A549 (cell line): Measurements from ENCODE around the gene AP3D1. TPM values are rescaled to one million over a fixed set of nuclear protein-coding genes. Genes with fewer than 3 reads are reported as not detected.
A peak's percentile ranks its signal among the peaks of the same experiment; 100 is the strongest.
"Not testable (repeated sequence)": the region's sequence is repeated elsewhere in the genome, so short reads cannot be mapped to it uniquely, and the experiment has no call there.

ENCODE experiments used
- ATAC-seq, 2 experiments: fragments of 200-7000 bp in 1 of 2; fragments of >200 bp in 1 of 2; cut with Nextera tagmentation in 1 of 2; cut with Tn5 transposase in 1 of 2; 3 replicates each; pipeline versions ENCODE4 v1.8.0 to v1.9.1; 2018 to 2020; ENCODE audit warnings: mild to moderate bottlenecking in 1 of 2, moderate library complexity in 1 of 2
- CTCF ChIA-PET: fragments of 300-600 bp; sonication (Branson Sonifier 250); formaldehyde crosslinking; extraction: SDS; loops from one replicate; lab custom pipeline; 2021; ENCODE audit warnings: antibody characterized with exemption, inconsistent platforms; lab: Yijun Ruan, JAX
- POLR2A ChIA-PET: fragments of 350-600 bp; formaldehyde crosslinking; extraction: SDS; loops from one replicate; lab custom pipeline; 2021; ENCODE audit warnings: antibody characterized with exemption, inconsistent platforms; lab: Yijun Ruan, JAX
- DNase-seq, 2 experiments: peaks; one replicate each; pipeline versions ENCODE4 v3.0.0 to v3.0.0-alpha.2; 2011 to 2016; ENCODE audit warnings: low read depth in 1 of 2, low spot score in 1 of 2
- FAIRE-seq: peaks from 2 replicates; lab custom pipeline; 2011; peaks lifted over from hg19 to GRCh38; lab: Jason Lieb, UNC
- H3K27ac ChIP-seq, 2 experiments: fragments of >200 bp; sonication (Bioruptor Twin); formaldehyde crosslinking; 3 replicates each; pipeline ENCODE4 v1.5.1; 2016 to 2017
- H3K4me1 ChIP-seq: fragments of >200 bp; sonication (Bioruptor Twin); formaldehyde crosslinking; 3 replicates; pipeline ENCODE4 v1.6.1; 2016
- H3K4me2 ChIP-seq: fragments of >200 bp; sonication (Bioruptor Twin); formaldehyde crosslinking; 3 replicates; pipeline ENCODE4 v1.6.1; 2016
- H3K4me3 ChIP-seq: fragments of >200 bp; sonication (Bioruptor Twin); formaldehyde crosslinking; 3 replicates; pipeline ENCODE4 v1.5.1; 2016
- H3K9me3 ChIP-seq: fragments of >200 bp; sonication (Bioruptor Twin); formaldehyde crosslinking; 3 replicates; pipeline ENCODE4 v1.6.1; 2016
- CBX2 ChIP-seq: fragments of 200-600 bp; sonication (generic); IDR thresholded peaks from 2 replicates; pipeline ENCODE4 v1.6.1; 2016; ENCODE audit warnings: low read depth, mild to moderate bottlenecking, borderline replicate concordance
- CEBPB ChIP-seq, 2 experiments: fragments of >200 bp in 1 of 2; sonication (Bioruptor Twin) in 1 of 2; formaldehyde crosslinking in 1 of 2; IDR thresholded peaks; 2 replicates each; pipeline ENCODE4 v1.6.1; 2012 to 2016
- EHMT2 ChIP-seq: fragments of 200-600 bp; sonication (generic); IDR thresholded peaks from 2 replicates; pipeline ENCODE4 v1.6.1; 2016; ENCODE audit warnings: antibody characterized with exemption, low read depth, mild to moderate bottlenecking, moderate library complexity
- FOSL2 ChIP-seq, 2 experiments: fragments of 450-650 bp in 1 of 2; fragments of >200 bp in 1 of 2; sonication (Bioruptor Twin) in 1 of 2; formaldehyde crosslinking; IDR thresholded peaks; 2 replicates each; pipeline versions ENCODE4 v1.5.0 to v1.6.1; 2016 to 2020; ENCODE audit warnings: mild to moderate bottlenecking in 1 of 2, moderate library complexity in 1 of 2
- HEYL ChIP-seq: fragments of 250-450 bp; sonication (Bioruptor Pico); IDR thresholded peaks from 2 replicates; pipeline ENCODE4 v1.8.0; 2021; ENCODE audit warnings: mild to moderate bottlenecking, moderate library complexity
- HOXA7 ChIP-seq: fragments of 250-450 bp; sonication (Bioruptor Pico); IDR thresholded peaks from 2 replicates; pipeline ENCODE4 v1.5.0; 2020; ENCODE audit warnings: mild to moderate bottlenecking, moderate library complexity
- HOXB13 ChIP-seq: fragments of 250-450 bp; sonication (Bioruptor Pico); IDR thresholded peaks from 2 replicates; pipeline ENCODE4 v1.5.0; 2020; ENCODE audit warnings: low read depth, mild to moderate bottlenecking, moderate library complexity
- JUN ChIP-seq, 2 experiments: fragments of >200 bp; sonication (Bioruptor Twin); formaldehyde crosslinking; IDR thresholded peaks; 2 replicates in 1 of 2; 3 replicates in 1 of 2; pipeline ENCODE4 v1.6.1; 2016 to 2017
- JUNB ChIP-seq: fragments of >200 bp; sonication (Bioruptor Twin); formaldehyde crosslinking; IDR thresholded peaks from 2 replicates; pipeline ENCODE4 v1.6.1; 2016
- KDM5A ChIP-seq: fragments of 200-600 bp; sonication (generic); IDR thresholded peaks from 2 replicates; pipeline ENCODE4 v1.6.1; 2016; ENCODE audit warnings: antibody characterized with exemption, mild to moderate bottlenecking
- MAFK ChIP-seq: fragments of 450-650 bp; IDR thresholded peaks from 2 replicates; pipeline ENCODE4 v1.6.1; 2014; ENCODE audit not compliant: partially characterized antibody
- MYC ChIP-seq: IDR thresholded peaks from 2 replicates; pipeline ENCODE4 v1.6.1; 2012; ENCODE audit warnings: mild to moderate bottlenecking, inconsistent platforms, low read length, improper control_type of control experiment, borderline replicate concordance
- POLR2A ChIP-seq: IDR thresholded peaks from 2 replicates; pipeline ENCODE4 v1.6.1; 2012; ENCODE audit warnings: mild to moderate bottlenecking, low read length
- RARB ChIP-seq: fragments of 250-450 bp; sonication (Bioruptor Pico); IDR thresholded peaks from 2 replicates; pipeline ENCODE4 v1.8.0; 2021; ENCODE audit warnings: mild to moderate bottlenecking, moderate library complexity
- ZNF302 ChIP-seq: fragments of 250-450 bp; sonication (Bioruptor Pico); IDR thresholded peaks from 2 replicates; pipeline ENCODE4 v1.9.0; 2021; ENCODE audit warnings: inconsistent platforms, mild to moderate bottlenecking, moderate library complexity
- ZSCAN20 ChIP-seq: fragments of 250-450 bp; sonication (Bioruptor Pico); IDR thresholded peaks from 2 replicates; pipeline ENCODE4 v1.8.0; 2022; ENCODE audit warnings: mild to moderate bottlenecking, moderate library complexity
- WGBS: methylation state at CpG from one replicate; pipeline ENCODE4 v1.1.6; 2017; ENCODE audit errors: missing lambda C conversion rate; 5-methylcytosine and 5-hydroxymethylcytosine counted together
- polyA minus RNA-seq: library from RNA; depleted of rRNA, polyadenylated mRNA; stranded (reverse); fragments of >200 nt; gene quantifications from 2 replicates; pipeline ENCODE4 v1.2.3, GENCODE V29; 2011; rRNA and poly(A)+ RNA removed
- polyA plus RNA-seq, 4 experiments: library from polyadenylated mRNA; depleted of rRNA in 3 of 4; stranded (reverse); fragments of >200 nt; fragmentation: RNase III in 1 of 4; extraction: RNeasy Plus Mini Kit Qiagen cat#74134 plus additional on column Dnase treatment in 1 of 4; gene quantifications; 2 replicates in 3 of 4; 3 replicates in 1 of 4; pipeline ENCODE4 v1.2.3, GENCODE V29; 2011 to 2017
- TF ChIP-seq, protein P1 (sequence below): fragments of 250-450 bp; sonication (Bioruptor Pico); IDR thresholded peaks from 2 replicates; pipeline ENCODE4 v1.5.0; 2021; ENCODE audit warnings: mild to moderate bottlenecking, moderate library complexity, borderline replicate concordance
- TF ChIP-seq, protein P2 (sequence below): IDR thresholded peaks from 2 replicates; pipeline ENCODE4 v1.6.1; 2012
- TF ChIP-seq, protein P3 (sequence below): fragments of 450-650 bp; IDR thresholded peaks from 2 replicates; pipeline ENCODE4 v1.6.1; 2014; ENCODE audit warnings: antibody characterized with exemption
- TF ChIP-seq, protein P4 (sequence below): fragments of >200 bp; sonication (Bioruptor Twin); formaldehyde crosslinking; IDR thresholded peaks from 3 replicates; pipeline ENCODE4 v1.5.1; 2016
- TF ChIP-seq, protein P5 (sequence below): fragments of >200 bp; sonication (Bioruptor Twin); formaldehyde crosslinking; IDR thresholded peaks from 2 replicates; pipeline ENCODE4 v1.6.1; 2016

The AP3D1 gene
- polyA plus RNA-seq (2011; rRNA removed) (44.4 and 64.8 TPM in 2 replicates), polyA plus RNA-seq (2017; fragmentation: RNase III; extraction: RNeasy Plus Mini Kit Qiagen cat#74134 plus additional on column Dnase treatment) (61.0 to 67.2 TPM (median 66.9 TPM) in 3 replicates), polyA minus RNA-seq (121 and 124 TPM in 2 replicates)
- polyA plus RNA-seq (2012; cell fraction: cytosol; rRNA removed): 90.7 and 104 TPM in 2 replicates
- 176 and 178 TPM in 2 replicates for polyA plus RNA-seq (2012; cell fraction: nucleus; rRNA removed)

DNA sequence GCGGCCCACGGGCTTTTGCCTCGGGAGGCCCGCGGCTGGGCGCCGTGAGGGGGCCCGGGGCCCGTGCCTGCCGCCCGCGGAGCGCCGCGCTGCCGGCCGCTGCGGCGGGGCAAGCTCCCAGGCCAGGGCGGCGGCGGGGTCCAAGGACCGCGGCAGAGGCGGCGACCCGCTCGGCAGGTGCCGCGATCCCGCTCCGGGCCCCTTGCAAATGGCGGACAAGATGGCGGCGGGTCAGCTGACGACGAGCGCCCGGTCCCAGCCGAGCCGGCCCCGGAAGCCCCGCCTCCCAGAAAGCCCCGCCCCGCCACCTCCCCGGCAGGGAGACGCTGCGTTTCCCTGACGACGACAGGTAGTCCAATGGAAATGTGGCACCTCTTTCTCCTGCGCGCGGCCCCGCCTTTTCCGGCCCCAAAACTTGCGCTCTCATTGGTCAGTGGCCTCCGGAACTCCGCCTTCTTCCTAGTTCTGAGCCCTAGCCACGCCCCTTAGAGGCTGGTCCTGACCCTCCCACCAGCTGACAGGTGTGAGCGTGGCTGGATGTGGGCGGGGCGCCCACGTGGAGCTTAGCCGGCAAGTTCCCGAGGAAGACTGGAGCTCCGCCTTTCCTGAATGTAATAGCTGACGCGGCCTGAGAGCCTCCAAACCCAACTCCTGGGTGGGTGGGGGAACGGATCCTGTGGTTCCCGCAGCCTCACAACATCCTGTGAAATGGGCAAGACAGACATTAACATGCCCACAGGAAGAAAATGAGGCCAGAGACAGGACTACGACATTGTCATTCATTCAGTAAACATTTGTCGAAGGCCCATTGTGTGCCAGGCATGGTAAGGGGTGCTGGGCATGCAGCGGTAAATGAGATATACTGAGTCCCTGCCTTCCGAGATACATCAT lies at the start of gene AP3D1:
TSS of gene AP3D1 (minus strand) at position 228 of the 891 bp plus-strand sequence. CDS start 232 bp downstream, outside the sequence.
- WGBS: 4% methylated on average over 38 of the region's 74 CpGs
- TF ChIP-seq MYC: peak; percentile 84; the same call in 1 of the 2 replicates
- peak in 1 of 2 experiments; percentile 57; a peak in 1 of 5 replicates for TF ChIP-seq JUN (IDR thresholded peaks at IDR 0.05)
- TF ChIP-seq EHMT2: no peak
- peak; percentile 55 for TF ChIP-seq MAFK
- TF ChIP-seq, protein P1, sequence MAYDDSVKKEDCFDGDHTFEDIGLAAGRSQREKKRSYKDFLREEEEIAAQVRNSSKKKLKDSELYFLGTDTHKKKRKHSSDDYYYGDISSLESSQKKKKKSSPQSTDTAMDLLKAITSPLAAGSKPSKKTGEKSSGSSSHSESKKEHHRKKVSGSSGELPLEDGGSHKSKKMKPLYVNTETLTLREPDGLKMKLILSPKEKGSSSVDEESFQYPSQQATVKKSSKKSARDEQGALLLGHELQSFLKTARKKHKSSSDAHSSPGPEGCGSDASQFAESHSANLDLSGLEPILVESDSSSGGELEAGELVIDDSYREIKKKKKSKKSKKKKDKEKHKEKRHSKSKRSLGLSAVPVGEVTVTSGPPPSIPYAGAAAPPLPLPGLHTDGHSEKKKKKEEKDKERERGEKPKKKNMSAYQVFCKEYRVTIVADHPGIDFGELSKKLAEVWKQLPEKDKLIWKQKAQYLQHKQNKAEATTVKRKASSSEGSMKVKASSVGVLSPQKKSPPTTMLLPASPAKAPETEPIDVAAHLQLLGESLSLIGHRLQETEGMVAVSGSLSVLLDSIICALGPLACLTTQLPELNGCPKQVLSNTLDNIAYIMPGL (CRISPR knock-in tag): no peak
- TF ChIP-seq POLR2A: peak; percentile 39
- TF ChIP-seq HEYL (CRISPR knock-in tag): no peak
- TF ChIP-seq KDM5A: no peak
- TF ChIP-seq, protein P2, sequence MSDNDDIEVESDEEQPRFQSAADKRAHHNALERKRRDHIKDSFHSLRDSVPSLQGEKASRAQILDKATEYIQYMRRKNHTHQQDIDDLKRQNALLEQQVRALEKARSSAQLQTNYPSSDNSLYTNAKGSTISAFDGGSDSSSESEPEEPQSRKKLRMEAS: peak; percentile 86
- TF ChIP-seq, protein P3, sequence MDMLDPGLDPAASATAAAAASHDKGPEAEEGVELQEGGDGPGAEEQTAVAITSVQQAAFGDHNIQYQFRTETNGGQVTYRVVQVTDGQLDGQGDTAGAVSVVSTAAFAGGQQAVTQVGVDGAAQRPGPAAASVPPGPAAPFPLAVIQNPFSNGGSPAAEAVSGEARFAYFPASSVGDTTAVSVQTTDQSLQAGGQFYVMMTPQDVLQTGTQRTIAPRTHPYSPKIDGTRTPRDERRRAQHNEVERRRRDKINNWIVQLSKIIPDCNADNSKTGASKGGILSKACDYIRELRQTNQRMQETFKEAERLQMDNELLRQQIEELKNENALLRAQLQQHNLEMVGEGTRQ: peak; percentile 86
- TF ChIP-seq, all 56 proteins: peak for 6
- Histone ChIP-seq H3K27ac (peak within 1 kb of the TSS; percentile 98 to 99), H3K4me2 (peak within 1 kb of the TSS; percentile 94), H3K9me3 (no peaks in the 10 kb centered on the region), H3K4me3 (peak within 1 kb of the TSS; percentile 98), H3K4me1 (peaks cover 15% of the 10 kb centered on the region; the same call in 2 of the 3 replicates)
- ATAC-seq: peak; percentile 91 to 92
- ChIA-PET POLR2A (interaction anchor here (0.7 to 1.3 kb wide), 2 partner anchors 276 to 344 kb away, joined by 3 read pairs; no protein-coding TSS in a partner anchor), CTCF (interaction anchor here (0.8 to 1.4 kb wide), 4 partner anchors 10 to 312 kb away, joined by 3 to 4 read pairs (median 3); no protein-coding TSS in a partner anchor)
- DNase-seq: peak; percentile 93 to 99
- no peak for FAIRE-seq

DNA sequence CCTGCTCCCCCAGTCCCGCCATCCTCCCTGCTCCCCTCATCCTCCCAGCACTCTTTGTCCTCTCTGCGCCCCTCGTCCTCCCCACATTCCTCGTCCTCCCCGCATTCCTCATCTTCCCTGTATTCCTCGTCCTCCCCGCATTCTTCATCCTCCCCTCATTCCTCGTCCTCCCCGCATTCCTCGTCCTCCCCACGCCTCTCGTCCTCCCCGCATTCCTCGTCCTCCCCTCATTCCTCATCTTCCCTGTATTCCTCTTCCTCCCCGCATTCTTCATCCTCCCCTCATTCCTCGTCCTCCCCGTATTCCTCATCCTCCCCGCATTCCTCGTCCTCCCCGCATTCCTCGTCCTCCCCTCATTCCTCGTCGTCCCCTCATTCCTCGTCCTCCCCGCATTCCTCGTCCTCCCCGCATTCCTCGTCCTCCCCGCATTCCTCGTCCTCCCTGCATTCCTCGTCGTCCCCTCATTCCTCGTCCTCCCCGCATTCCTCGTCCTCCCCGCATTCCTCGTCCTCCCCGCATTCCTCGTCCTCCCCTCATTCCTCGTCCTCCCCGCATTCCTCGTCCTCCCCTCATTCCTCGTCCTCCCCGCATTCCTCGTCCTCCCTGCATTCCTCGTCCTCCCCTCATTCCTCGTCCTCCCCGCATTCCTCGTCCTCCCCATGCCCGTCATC lies 49.4 kb upstream of the AP3D1 start:
- H3K27ac ChIP-seq, H3K4me1 ChIP-seq, CTCF ChIA-PET, ATAC-seq, DNase-seq, H3K4me3 ChIP-seq, H3K9me3 ChIP-seq, H3K4me2 ChIP-seq, POLR2A ChIA-PET, FAIRE-seq: not testable (repeated sequence)
- 96% methylated on average over 34 of the region's 50 CpGs for WGBS

DNA sequence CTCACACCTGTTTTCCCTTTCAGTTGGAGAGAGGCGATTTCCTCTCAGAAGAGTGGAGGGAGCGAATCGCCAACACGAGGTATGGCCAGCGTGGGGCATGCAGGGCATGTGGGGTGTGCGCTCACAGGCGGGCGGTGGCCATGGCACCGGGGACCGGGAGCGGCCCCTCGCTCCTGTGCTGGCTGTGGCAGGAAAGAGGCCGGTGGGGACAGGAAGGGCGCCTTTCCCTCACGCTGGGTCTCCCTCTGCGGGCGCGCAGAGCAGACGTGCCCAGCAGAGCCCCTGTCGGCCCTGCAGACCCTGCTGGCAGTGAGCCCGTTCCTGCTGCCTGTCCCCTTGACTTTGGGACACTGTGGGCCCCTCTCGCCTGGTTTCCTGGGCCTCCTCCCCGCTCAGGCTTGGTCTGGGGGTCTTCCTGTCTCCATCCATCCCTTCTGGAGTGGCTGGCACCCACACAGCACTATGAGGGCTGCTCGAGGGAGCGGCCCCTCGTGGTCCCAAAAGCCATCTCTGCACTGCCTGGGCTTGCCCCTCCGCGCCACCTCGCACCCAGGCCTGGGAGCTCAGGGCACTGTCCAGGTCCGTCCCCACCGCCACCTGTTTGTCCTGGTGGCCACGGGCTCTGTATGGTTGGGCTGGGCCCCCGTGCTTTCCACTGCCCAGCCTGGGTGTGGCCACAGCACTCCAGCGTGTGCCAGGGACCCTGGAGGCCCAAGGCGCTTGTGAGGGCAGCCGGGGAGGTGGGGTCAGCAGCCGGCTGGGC lies 48.7 kb upstream of the AP3D1 start:
- ATAC-seq (no peak), DNase-seq (no peak), FAIRE-seq (no peak)
- no peaks in the 10 kb centered on the region for H3K9me3 ChIP-seq
- H3K4me3 ChIP-seq: no peak overlapping the region
- POLR2A ChIA-PET: no interaction called here
- no peaks in the 10 kb centered on the region for H3K4me1 ChIP-seq
- H3K27ac ChIP-seq: no peak overlapping the region
- CTCF ChIA-PET: interaction anchor here (0.8 to 1.3 kb wide), 3 partner anchors 9 to 36 kb away, joined by 3 to 5 read pairs (median 3); partner anchors contain the start of gene DOT1L
- TF ChIP-seq HEYL (CRISPR knock-in tag) (no peak), CEBPB (IDR thresholded peaks at IDR 0.05) (no peak), CBX2 (no peak), FOSL2 (IDR thresholded peaks at IDR 0.05) (no peak), FOSL2 (CRISPR knock-in tag; IDR thresholded peaks at IDR 0.05) (no peak), RARB (CRISPR knock-in tag) (no peak), HOXB13 (CRISPR knock-in tag) (no peak), ZNF302 (CRISPR knock-in tag) (no peak), HOXA7 (CRISPR knock-in tag) (no peak), MYC (no peak), ZSCAN20 (CRISPR knock-in tag) (no peak), JUNB (no peak)
- TF ChIP-seq, protein P4, sequence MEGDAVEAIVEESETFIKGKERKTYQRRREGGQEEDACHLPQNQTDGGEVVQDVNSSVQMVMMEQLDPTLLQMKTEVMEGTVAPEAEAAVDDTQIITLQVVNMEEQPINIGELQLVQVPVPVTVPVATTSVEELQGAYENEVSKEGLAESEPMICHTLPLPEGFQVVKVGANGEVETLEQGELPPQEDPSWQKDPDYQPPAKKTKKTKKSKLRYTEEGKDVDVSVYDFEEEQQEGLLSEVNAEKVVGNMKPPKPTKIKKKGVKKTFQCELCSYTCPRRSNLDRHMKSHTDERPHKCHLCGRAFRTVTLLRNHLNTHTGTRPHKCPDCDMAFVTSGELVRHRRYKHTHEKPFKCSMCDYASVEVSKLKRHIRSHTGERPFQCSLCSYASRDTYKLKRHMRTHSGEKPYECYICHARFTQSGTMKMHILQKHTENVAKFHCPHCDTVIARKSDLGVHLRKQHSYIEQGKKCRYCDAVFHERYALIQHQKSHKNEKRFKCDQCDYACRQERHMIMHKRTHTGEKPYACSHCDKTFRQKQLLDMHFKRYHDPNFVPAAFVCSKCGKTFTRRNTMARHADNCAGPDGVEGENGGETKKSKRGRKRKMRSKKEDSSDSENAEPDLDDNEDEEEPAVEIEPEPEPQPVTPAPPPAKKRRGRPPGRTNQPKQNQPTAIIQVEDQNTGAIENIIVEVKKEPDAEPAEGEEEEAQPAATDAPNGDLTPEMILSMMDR: no peak
- TF ChIP-seq, protein P5, sequence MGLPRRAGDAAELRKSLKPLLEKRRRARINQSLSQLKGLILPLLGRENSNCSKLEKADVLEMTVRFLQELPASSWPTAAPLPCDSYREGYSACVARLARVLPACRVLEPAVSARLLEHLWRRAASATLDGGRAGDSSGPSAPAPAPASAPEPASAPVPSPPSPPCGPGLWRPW: no peak
- TF ChIP-seq, protein P3: no peak
- WGBS: 94% methylated on average over 28 of the region's 37 CpGs
- no peak overlapping the region for H3K4me2 ChIP-seq
